ENCODE measurements around the gene GBP1. TPM values are rescaled to one million over a fixed set of nuclear protein-coding genes. Genes with fewer than 3 reads are reported as not detected.

The GBP1 gene
- total and polyA plus RNA-seq, 2 experiments from 2014 or later: 0.13 TPM; not detected in 1

DNA sequence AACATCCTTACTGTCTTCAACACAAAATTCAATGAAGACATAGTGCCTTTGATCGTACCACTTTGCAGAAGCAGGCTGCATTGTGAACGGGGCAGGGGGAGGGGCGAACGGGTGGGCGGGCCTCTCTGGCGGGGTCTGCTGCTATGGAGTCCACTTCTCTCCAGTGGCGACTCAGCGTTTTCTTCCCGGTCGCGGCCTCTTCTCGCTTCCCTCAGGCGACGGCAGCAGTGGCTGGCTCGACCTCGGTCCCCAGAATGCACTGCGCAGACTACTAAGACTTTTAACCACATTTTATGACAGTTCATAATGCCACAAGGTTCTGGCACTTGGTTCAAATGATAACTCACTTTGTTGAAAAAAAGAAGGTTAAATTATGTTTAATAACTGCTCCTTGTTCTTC is 39.7 kb upstream of the GBP1 start (continued):
- TF ChIP-seq, protein P1, sequence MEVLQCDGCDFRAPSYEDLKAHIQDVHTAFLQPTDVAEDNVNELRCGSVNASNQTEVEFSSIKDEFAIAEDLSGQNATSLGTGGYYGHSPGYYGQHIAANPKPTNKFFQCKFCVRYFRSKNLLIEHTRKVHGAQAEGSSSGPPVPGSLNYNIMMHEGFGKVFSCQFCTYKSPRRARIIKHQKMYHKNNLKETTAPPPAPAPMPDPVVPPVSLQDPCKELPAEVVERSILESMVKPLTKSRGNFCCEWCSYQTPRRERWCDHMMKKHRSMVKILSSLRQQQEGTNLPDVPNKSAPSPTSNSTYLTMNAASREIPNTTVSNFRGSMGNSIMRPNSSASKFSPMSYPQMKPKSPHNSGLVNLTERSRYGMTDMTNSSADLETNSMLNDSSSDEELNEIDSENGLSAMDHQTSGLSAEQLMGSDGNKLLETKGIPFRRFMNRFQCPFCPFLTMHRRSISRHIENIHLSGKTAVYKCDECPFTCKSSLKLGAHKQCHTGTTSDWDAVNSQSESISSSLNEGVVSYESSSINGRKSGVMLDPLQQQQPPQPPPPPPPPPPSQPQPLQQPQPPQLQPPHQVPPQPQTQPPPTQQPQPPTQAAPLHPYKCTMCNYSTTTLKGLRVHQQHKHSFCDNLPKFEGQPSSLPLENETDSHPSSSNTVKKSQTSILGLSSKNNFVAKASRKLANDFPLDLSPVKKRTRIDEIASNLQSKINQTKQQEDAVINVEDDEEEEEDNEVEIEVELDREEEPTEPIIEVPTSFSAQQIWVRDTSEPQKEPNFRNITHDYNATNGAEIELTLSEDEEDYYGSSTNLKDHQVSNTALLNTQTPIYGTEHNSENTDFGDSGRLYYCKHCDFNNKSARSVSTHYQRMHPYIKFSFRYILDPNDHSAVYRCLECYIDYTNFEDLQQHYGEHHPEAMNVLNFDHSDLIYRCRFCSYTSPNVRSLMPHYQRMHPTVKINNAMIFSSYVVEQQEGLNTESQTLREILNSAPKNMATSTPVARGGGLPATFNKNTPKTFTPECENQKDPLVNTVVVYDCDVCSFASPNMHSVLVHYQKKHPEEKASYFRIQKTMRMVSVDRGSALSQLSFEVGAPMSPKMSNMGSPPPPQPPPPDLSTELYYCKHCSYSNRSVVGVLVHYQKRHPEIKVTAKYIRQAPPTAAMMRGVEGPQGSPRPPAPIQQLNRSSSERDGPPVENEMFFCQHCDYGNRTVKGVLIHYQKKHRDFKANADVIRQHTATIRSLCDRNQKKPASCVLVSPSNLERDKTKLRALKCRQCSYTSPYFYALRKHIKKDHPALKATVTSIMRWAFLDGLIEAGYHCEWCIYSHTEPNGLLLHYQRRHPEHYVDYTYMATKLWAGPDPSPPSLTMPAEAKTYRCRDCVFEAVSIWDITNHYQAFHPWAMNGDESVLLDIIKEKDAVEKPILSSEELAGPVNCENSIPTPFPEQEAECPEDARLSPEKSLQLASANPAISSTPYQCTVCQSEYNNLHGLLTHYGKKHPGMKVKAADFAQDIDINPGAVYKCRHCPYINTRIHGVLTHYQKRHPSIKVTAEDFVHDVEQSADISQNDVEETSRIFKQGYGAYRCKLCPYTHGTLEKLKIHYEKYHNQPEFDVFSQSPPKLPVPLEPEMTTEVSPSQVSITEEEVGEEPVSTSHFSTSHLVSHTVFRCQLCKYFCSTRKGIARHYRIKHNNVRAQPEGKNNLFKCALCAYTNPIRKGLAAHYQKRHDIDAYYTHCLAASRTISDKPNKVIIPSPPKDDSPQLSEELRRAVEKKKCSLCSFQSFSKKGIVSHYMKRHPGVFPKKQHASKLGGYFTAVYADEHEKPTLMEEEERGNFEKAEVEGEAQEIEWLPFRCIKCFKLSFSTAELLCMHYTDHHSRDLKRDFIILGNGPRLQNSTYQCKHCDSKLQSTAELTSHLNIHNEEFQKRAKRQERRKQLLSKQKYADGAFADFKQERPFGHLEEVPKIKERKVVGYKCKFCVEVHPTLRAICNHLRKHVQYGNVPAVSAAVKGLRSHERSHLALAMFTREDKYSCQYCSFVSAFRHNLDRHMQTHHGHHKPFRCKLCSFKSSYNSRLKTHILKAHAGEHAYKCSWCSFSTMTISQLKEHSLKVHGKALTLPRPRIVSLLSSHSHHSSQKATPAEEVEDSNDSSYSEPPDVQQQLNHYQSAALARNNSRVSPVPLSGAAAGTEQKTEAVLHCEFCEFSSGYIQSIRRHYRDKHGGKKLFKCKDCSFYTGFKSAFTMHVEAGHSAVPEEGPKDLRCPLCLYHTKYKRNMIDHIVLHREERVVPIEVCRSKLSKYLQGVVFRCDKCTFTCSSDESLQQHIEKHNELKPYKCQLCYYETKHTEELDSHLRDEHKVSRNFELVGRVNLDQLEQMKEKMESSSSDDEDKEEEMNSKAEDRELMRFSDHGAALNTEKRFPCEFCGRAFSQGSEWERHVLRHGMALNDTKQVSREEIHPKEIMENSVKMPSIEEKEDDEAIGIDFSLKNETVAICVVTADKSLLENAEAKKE (CRISPR knock-in tag; IDR thresholded peaks at IDR 0.05): no peak
- no peak for TF ChIP-seq POLR2AphosphoS5 (IDR thresholded peaks at IDR 0.05; ENCODE audit: low read depth)

DNA sequence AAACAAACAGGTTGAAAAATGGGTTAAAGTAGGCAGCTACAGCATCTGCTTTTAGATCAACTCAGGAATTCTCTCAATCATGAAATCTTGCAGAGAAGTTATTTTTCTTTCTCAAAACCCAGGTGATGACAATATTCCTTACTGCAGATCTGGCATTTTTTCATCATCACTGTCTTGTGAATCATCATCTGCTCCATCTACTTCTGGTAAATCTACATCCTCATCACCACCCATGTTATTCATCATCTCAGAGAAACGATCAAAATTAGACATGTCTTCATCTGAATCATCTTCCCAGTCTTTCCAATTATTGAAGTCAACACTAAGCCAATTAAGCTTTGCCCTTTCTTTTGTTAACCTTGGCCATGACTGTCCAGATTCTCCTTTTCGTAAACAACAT is 39.1 kb upstream of the GBP1 start:
- Histone ChIP-seq H2AFZ (no peak overlapping the region), H3F3A (replicated peaks; ENCODE audit: low read depth) (no peaks in the 10 kb centered on the region), H3K27me3 (ENCODE audit: insufficient read depth) (no peaks in the 10 kb centered on the region), H3K79me2 (replicated peaks; ENCODE audit: insufficient read depth) (no peaks in the 10 kb centered on the region), H3K36me3 (ENCODE audit: insufficient read depth) (no peaks in the 10 kb centered on the region), H3K4me1 (ENCODE audit: insufficient read depth) (peaks cover 7% of the 10 kb centered on the region; the same call in 1 of the 2 replicates), H3K4me3 (no peak overlapping the region), H3K27ac (ENCODE audit: low read depth) (no peak overlapping the region), H4K20me1 (replicated peaks; ENCODE audit: insufficient read depth) (no peaks in the 10 kb centered on the region), H3K4me2 (no peak overlapping the region), H3K9me2 (ENCODE audit: insufficient read depth) (peaks cover 9% of the 10 kb centered on the region; the same call in 1 of the 2 replicates)
- H3K4me3 Mint-ChIP-seq: no peak overlapping the region
- no peaks in the 10 kb centered on the region; the same call in 2 of the 3 replicates for H3K9me3 Mint-ChIP-seq
- H3K36me3 Mint-ChIP-seq (ENCODE audit: low read depth): no peaks in the 10 kb centered on the region; the same call in 2 of the 3 replicates
- ATAC-seq (no peak), DNase-seq (ENCODE audit: low spot score) (no peak)
- no peaks in the 10 kb centered on the region for H3K27me3 Mint-ChIP-seq (ENCODE audit: insufficient read depth, low read depth, poor library complexity)
- H3K27ac Mint-ChIP-seq: no peak overlapping the region
- H3K4me1 Mint-ChIP-seq: peaks cover 3% of the 10 kb centered on the region; the same call in 2 of the 3 replicates
- TF ChIP-seq, protein P2, sequence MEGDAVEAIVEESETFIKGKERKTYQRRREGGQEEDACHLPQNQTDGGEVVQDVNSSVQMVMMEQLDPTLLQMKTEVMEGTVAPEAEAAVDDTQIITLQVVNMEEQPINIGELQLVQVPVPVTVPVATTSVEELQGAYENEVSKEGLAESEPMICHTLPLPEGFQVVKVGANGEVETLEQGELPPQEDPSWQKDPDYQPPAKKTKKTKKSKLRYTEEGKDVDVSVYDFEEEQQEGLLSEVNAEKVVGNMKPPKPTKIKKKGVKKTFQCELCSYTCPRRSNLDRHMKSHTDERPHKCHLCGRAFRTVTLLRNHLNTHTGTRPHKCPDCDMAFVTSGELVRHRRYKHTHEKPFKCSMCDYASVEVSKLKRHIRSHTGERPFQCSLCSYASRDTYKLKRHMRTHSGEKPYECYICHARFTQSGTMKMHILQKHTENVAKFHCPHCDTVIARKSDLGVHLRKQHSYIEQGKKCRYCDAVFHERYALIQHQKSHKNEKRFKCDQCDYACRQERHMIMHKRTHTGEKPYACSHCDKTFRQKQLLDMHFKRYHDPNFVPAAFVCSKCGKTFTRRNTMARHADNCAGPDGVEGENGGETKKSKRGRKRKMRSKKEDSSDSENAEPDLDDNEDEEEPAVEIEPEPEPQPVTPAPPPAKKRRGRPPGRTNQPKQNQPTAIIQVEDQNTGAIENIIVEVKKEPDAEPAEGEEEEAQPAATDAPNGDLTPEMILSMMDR (conservative IDR thresholded peaks at IDR 0.05; ENCODE audit: low read depth in 2 of 2): no peak
- TF ChIP-seq ZNF331 (CRISPR knock-in tag; IDR thresholded peaks at IDR 0.05; ENCODE audit: low read depth): no peak
- TF ChIP-seq EZH2phosphoT487 (IDR thresholded peaks at IDR 0.05; ENCODE audit: unreplicated experiment): no peak
- TF ChIP-seq EZH2 (IDR thresholded peaks at IDR 0.05; ENCODE audit: low read depth, unreplicated experiment): no peak
- no peak for TF ChIP-seq STAT1 (IDR thresholded peaks at IDR 0.05; ENCODE audit: unreplicated experiment)
- TF ChIP-seq, protein P1 (CRISPR knock-in tag; IDR thresholded peaks at IDR 0.05): no peak

All from GM23338 (cell line).